T47D (cell line): ENCODE results near the gene EID1.
"Not testable (repeated sequence)": the region's sequence is repeated elsewhere in the genome, so short reads cannot be mapped to it uniquely, and the experiment has no call there.

Experiments used
- DNase-seq, 2 experiments: peaks; one replicate each; pipeline versions ENCODE4 v3.0.0 to v3.0.0-alpha.2; 2011 to 2012; ENCODE audit warnings: low read depth in 1 of 2, low spot score in 1 of 2
- JUND ChIP-seq: IDR thresholded peaks from 2 replicates; pipeline ENCODE4 v1.6.1; 2012; ENCODE audit warnings: low read depth
- in situ Hi-C: cut with HindIII; loops from 2 replicates; pipeline ENCODE4 v1.10.0; 2016; ENCODE audit warnings: low sequenced_read_pairs, low pct_unique_long_range_greater_than_20kb

EID1 gene

DNA sequence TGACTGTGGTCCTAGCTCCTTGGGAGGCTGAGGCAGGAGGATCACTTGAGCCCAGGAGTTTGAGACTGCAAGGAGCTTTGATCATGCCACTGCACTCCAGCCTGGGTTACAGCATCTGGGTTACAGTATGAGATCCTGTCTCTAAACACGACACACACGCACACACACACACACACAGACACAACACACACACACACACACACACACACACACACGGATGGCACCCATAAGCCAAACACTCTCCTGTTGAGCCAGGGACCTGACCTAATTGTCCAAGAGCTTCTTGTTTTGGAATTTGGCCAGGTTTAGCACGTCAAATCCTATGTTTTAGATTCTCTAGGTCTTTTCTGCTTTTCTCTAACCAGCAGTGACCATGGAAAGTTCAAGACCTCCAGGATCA, 26.8 kb downstream of the EID1 start:
- no peak for TF ChIP-seq JUND
- DNase-seq = no peak
- in situ Hi-C loops = no loop called here

DNA sequence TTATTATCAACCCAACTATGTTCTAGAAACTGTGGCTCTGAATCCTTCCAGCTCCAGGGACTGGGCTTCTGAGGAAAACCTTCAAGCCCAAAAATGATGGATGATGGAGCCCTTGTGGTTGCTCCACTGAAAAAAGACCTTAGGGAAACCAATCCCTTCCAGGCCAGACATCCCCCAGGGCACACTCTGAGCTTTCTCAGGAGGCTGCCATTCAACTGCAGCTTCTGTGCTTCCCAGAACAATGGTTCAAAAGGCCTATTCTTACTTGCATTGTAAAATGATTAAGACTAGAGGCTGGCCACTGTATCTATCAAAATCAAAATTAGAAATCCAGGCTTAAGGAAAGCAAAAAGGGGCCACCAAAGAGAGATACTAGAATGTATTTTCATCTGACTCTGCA, 27.3 kb downstream of the EID1 start:
- in situ Hi-C loops = no loop called here
- no peak for TF ChIP-seq JUND
- no peak for DNase-seq

DNA sequence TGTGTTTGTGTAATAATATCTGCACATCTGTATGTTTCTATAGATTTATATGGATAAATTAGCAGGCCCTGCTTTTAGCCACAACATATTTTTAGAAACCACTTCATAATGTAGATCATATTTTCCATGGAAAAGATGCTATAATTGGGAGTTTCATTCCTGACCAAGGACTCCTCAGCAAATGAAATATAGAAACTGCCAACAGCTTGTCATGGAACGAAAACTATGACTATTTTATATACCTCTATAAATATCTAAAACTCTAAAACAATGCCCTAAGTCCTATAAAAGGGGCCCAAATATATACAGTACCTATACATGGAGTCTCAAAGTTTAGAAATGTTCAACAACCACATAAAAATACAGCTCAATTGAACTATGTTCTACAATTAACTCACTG, 27.9 kb downstream of the EID1 start:
- in situ Hi-C loops = no loop called here
- no peak for TF ChIP-seq JUND
- DNase-seq = no peak

DNA sequence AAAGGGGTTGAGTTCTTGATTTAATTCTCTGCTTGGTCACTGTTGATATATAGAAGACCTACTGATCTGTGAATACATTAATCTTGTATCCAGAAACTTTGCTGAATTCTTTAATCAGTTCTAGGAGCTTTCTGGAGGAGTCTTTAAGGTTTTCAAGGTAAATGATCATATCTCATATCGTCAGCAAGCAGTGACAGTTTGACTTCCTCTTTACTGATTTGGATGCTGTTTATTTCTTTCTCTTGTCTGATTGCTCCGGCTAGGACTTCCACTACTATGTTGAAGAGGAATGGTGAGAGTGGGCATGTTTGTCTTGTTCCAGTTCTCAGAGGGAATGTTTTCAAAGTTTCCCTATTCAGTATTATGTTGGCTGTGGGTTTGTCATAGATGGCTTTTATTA, 31.4 kb downstream of the EID1 start:
- in situ Hi-C loops, DNase-seq: not testable (repeated sequence)

DNA sequence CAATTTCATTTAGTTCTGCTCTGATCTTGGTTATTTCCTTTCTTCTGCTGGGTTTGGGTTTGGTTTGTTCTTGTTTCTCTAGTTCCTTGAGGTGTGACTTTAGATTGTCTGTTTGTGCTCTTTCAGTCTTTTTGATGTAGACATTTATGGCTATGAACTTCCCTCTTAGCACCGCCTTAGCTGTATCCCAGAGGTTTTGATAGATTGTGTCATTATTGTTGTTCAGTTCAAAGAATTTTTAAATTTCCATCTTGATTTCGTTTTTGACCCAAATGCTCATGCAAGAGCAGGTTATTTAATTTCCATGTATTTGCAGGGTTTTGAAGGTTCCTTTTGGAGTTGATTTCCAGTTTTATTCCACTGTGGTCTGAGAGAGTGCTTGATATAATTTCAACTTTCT, 32.6 kb downstream of the EID1 start:
- in situ Hi-C loops, DNase-seq: not testable (repeated sequence)

DNA sequence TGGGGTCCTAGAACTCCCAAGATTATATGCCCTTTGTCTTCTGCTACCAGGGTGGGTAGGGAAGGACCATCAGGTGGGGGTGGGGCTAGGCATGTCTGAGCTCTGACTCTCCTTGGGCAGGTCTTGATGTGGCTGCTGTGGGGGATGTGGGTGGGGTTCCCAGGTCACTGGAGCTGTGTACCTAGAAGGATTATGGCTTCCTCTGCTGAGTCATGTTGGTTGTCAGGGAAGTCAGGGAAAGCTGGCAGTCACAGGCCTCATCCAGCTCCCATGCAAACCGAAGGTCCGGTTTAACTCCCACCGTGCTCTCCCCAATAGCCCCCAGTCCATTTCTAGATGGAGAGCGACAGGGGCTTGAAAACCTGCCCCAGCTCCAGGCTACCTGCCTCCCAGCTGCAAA, 35.2 kb downstream of the EID1 start:
- in situ Hi-C loops = no loop called here
- no peak for TF ChIP-seq JUND

DNA sequence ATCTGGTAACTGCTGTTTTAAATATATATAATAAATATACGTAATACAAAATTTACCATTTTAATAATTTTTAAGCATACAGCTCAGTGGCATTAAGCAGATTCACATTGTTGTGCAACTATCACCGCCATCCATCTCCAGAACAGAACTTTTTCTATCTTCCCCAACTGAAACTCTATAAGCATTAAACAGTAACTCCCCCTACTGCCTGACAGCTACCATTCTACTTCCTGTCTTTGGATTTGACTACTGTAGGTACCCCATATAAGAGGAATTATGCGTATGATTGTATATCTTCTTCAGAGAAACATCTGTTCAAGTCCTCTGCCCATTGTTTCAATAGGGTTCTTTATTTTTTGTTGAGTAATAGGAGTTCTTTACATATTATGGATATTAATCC, 36.8 kb downstream of the EID1 start:
- TF ChIP-seq JUND = no peak
- DNase-seq = no peak
- in situ Hi-C loops = no loop called here

More for the DNA sequence above, 35.2 kb downstream of the EID1 start:
- no peak for DNase-seq

DNA sequence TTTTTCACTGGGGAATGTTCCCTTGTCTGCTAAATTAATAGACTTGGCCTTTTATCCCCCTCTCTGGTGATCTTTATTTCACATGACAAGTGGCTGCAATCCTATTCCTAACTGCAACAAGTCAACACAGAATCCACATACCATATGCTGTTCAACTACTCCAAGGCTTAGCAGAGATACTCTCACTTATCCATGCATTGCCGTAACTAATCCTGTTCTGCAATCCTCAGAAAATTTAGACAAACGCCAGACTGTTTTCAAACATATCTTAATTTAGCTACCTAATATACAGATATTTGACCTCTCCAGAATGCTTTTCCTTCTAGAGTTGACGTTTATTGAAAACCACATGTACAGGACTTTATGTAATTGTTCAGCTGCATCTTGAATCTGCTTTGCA, 37.9 kb downstream of the EID1 start:
- DNase-seq = no peak
- TF ChIP-seq JUND = no peak
- in situ Hi-C loops = no loop called here

DNA sequence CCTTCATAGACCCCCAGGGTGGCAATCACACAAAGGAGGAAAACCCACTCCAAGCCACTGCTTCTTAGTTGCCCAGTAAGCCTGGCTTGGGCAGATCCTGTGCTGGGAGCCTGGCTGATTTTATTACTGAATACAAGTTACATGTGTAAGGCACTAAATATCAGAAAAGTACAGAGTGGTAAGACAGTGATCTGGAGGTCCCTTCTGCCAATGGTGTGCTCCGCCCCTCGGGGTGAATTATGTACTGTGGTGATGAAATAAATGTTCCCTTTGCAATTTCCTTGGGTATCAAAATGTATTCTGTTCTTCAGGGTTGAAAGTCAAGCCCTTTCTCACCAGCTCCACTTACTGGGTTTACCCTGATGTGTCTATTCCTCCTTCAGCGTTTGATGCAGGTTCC, 38.8 kb downstream of the EID1 start:
- TF ChIP-seq JUND = no peak
- DNase-seq = no peak
- in situ Hi-C loops = no loop called here

DNA sequence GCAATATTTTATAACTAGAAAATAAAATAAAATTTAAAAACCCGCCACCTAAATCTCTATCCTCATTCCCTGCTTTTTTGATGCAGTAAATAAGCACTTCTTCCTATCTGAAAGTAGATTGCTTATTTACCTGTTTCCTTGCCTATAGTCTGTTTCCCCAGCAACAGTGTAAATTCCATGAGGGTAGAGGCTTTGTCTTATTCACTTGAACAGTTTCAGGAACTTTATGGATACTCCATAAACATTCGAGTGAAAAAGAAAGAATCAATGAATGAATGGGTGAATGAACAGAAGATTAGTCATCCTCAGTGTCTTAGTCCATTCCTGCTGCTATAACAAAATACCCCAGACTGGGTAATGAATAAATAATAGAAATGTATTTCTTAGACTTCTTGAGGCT, 44.1 kb downstream of the EID1 start:
- in situ Hi-C loops = no loop called here
- no peak for TF ChIP-seq JUND
- no peak for DNase-seq

DNA sequence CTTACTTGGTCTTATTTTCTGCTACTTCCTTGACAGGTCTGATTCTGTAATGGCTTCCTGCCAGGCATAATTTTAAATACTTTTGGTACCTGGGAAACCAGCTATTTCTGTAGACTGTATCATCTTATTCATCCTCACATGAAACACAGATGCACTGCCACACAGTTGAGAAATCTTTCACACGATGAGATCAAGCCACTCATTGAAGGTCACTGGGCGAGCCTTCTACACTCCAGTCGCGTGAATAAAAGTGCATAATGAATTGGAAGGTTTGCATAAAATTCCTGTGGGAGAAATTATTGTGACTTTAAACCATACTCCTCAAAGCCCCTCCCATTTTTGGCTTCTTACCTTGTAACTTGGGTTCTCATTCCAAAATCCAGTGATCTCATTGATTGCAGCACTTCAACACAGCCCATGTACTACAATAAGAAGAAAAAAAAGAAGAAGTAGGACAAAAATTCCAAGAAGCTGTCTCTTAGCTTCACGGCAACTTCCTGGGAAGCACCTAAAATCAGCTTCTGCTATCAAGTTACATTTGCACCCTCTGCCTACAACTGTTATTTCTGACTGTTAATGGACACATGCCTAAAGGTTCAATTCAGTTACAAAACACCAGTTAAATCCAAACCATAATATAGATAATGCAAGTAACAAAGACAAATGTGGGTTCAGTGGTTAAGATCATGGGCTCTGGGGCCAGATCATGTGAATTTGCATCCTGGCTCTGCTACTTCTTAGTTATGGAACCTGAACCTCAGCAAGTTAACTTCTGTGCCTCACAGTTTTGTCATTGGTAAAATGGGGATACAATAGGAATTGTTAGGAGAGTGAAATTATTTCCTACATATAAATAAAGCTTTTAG, 46.8 kb downstream of the EID1 start:
- no peak for TF ChIP-seq JUND
- in situ Hi-C loops = no loop called here
- no peak for DNase-seq

DNA sequence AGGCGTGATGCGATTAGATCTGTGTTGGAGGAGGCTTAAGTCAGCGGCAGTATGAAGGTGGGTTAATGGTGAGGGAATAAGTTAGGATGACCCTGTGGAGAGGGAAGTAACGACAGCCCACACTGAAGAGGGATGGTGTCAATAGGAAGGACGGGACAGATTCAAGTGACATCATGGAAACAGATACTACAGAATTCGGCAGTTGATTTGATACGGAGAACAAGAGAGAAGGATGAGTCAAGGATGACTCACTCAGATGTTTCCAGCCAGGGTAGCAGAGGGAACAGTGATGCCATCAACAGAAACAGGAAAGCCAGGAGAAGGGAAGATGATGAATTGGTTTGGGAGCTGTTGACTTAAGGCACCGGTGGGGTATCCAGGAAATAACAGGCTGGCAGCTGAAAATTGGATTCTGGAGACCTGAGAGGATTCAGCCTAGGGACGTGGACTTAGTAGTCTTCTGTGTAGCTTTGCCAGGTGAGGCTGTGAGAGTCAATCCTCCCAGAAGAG, 47.8 kb downstream of the EID1 start:
- no peak for DNase-seq
- no peak for TF ChIP-seq JUND
- in situ Hi-C loops = no loop called here

DNA sequence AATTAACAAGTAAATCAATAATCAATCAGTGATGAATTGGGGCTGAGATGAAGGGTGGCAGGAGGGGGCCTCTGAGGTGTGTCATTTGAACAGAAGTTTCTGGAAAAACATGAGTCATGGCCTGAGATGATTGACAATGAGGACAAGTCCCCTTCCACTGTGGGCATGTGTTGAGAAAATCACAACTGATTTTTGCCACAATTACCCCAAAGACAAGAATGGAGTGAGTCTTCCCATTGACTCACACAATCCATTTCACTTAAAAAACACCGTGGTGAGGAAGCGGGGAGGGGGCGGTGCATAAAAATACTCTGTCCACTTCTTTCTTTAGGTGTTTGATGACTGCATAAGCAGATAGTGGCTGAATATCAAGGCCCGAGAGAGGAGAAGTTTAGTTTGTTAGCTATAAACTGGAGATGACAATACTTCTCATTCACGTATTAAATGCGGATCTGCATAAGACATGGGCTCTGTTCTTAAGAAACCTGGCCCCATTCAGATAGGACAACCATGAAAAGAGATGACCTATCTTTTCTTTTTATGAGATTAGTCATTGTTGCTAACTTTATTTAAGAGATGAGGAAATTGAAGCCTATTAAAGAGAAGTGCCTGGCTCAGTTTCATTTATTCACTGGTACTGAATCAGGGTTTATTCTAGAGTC, 51.1 kb downstream of the EID1 start:
- in situ Hi-C loops = no loop called here
- DNase-seq = no peak
- no peak for TF ChIP-seq JUND
